ENCODE measurements around the gene OSBP.
A peak's percentile ranks its signal among the peaks of the same experiment; 100 is the strongest.
"Not testable (repeated sequence)": the region's sequence is repeated elsewhere in the genome, so short reads cannot be mapped to it uniquely, and the experiment has no call there.

OSBP gene, protein sequence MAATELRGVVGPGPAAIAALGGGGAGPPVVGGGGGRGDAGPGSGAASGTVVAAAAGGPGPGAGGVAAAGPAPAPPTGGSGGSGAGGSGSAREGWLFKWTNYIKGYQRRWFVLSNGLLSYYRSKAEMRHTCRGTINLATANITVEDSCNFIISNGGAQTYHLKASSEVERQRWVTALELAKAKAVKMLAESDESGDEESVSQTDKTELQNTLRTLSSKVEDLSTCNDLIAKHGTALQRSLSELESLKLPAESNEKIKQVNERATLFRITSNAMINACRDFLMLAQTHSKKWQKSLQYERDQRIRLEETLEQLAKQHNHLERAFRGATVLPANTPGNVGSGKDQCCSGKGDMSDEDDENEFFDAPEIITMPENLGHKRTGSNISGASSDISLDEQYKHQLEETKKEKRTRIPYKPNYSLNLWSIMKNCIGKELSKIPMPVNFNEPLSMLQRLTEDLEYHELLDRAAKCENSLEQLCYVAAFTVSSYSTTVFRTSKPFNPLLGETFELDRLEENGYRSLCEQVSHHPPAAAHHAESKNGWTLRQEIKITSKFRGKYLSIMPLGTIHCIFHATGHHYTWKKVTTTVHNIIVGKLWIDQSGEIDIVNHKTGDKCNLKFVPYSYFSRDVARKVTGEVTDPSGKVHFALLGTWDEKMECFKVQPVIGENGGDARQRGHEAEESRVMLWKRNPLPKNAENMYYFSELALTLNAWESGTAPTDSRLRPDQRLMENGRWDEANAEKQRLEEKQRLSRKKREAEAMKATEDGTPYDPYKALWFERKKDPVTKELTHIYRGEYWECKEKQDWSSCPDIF

DNA sequence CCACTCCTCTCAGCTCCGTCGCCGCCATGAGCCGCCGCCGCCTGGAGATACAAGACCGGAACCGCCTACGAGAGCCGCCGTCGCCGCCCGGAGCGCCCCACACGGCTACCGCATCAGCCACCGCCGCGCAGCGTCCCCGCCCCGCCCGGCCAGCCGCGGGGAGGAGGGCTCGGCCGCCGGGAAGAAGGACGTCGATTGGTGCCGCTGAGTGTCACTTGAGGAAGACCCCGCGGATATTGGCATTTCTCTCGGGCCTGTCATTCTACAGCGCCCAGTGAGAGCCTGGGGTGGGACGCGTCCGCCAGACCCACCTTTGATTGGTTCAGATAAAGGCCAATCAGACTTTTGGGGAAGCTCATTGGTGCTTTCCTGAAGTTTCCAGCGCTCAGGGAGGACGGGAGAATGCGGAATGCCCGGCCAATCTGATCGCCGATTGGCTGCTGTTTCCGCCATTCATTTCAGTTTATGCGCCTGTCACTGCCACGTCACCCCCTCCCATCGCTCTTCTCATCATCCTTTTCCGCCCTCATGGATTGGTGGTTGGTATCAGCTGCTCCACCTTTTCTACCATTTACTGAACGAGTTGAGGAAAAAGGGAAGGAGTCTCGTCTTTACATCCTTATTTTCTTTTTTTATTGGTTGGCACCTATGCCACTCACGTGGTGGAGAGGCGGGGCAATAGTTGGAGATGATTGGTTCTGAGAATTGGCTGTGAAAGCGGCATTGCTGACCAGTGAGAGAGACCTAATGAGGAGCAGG, at the start of gene OSBP:
OSBP (minus strand) TSS at position 138 of the 759 bp plus-strand sequence; CDS start at position 28, 110 bp downstream.
- peak; percentile 82 to 91 (median 85) for DNase-seq (ENCODE audit: low read depth in 2 of 3, low spot score in 2 of 3)

DNA sequence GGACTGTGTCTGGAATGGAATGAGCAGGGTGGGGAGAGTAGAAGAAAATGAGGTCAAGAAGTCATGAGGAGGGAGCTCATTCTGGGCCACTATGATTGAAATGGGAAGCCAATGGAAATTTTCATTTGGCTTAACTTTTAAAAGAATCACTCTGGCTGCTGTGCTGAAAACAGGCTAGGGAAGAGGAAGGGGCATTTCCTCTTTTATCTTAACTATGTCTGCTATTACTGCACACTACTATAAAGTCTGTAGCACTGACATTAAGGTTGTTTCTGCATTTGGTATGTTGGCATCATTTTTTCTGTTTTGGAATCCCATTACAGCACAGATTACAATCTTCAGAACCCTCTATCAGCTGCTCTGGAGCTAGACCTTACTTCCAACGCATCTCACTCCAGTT, 45.0 kb upstream of the OSBP start:
- DNase-seq (ENCODE audit: low read depth in 2 of 3, low spot score in 2 of 3) = no peak

DNA sequence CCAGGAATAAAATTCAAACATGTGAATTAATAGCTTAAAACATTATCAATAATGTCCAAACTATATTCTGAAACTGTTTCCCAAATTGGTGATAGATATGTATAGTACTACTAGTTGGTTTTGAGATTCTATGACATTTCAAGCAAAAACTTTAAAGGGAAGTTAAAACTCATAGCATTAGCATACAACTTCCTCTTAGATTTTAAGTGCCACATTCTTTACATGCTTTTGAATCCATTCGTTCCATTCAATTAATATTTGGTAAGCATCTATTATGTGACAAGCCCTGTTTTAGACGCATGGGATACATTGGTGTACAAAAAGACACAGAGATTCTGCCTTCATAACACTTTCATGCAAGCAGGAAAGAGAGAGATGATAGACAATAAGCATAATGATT, 44.4 kb upstream of the OSBP start:
- no peak for DNase-seq (ENCODE audit: low read depth in 2 of 3, low spot score in 2 of 3)

DNA sequence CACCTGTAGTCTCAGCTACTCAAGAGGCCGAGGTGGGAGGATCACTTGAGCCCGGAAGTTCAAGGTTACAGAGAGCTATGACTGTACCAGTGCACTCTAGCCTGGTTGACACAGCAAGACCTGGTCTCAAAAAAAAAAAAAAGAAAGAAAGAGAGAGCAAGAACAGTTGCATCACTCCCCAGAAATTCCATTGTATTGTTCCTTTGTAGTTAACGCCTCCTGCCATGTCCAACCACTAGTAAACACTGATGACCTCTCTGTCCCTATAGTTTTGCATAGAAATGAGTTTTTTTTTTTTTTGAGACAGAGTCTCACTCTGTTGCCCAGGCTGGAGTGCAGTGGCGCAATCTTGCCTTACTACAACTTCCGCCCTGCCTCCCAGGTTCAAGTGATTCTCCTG, 42.5 kb upstream of the OSBP start:
- DNase-seq (ENCODE audit: low read depth in 2 of 3, low spot score in 2 of 3) = no peak

DNA sequence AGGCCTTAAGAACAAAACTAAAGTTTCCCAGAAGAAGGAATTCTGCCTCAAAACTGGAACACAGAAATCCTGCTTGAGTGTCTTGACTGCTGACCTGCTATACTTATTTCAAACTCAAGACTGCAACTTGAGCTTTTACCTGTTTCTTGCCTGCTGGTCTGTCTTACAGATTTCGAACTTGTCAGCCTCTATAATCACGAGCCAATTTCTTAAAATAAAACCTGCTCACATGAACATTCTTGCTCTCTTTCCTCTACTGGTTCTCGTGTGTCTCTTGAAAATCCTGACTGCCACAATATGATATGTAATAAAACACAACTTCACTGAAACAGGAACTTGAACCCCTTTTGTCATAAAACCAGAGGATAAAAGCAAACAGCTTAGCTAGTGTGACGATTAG, 39.3 kb upstream of the OSBP start:
- DNase-seq (ENCODE audit: low read depth in 2 of 3, low spot score in 2 of 3) = no peak

DNA sequence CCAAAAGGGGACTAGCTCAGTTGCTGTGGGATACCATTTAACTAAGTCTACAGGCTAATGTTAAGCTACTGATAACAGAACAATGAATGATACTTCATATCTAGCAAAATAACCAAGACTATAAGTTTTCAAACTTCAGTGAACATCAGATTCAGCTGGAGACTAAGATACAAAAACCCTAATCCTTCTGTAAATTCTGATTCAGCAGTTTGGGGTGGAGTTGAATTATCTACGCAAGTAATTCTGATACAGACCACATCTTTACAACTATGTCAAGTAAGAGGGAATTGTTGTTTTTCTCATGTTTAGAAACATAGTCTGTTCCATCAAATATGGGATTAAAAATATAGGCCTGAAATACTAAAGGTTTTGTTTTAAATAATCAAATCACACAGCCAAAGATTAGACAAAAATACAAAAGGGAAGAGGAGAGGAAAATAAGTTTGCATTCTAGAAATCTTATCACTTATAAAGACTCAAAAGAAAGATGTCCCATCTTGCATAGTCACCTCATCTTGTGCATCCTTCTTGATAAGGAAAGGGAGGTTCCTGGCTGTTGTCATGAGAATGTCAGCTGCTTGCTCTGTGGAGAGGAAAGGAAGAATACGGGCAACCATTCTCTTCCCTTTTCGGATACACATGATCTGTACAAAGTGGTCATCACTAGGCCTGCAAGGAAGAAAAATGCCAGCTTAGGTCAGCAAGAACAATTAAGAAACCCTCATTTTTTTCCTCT, 31.8 kb upstream of the OSBP start:
- DNase-seq (ENCODE audit: low read depth in 2 of 3, low spot score in 2 of 3) = no peak

DNA sequence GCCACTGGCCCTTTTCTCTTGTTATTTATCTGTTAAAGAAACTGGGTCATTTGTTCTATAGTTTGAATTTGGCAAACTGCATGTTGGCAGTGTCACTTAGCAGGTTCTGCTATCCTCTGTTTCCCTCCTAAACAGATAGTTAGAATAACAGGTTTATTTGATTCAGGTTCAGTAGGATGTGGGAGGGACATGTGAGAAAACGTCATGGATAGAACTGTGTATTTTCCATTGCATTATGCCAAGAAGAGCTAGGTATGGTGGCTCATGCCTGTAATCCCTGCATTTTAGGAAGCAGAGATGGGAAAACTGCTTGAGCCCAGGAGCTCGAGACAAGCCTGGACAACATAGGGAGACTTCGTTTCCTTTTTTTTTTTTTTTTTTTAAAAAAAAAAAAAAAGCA, 29.0 kb upstream of the OSBP start:
- no peak for DNase-seq (ENCODE audit: low read depth in 2 of 3, low spot score in 2 of 3)

DNA sequence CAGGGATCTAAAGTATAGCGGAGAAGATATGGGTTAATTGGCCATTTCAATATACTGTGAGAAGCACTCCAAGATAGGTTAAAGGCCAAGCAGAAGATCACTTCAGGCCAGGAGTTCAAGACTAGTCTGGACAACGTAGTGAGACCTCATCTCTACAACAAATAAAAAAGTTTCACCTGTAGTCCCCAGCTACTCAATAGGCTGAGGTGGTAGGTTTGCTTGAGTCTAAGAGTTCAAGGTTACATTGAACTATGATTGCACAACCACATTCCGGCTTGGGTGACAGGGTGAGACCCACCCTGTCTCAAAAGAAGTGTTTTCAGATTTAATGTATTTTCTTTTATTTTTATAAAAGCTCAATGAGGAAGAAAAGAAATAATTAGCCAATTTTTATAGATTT, 27.8 kb upstream of the OSBP start:
- no peak for DNase-seq (ENCODE audit: low read depth in 2 of 3, low spot score in 2 of 3)

DNA sequence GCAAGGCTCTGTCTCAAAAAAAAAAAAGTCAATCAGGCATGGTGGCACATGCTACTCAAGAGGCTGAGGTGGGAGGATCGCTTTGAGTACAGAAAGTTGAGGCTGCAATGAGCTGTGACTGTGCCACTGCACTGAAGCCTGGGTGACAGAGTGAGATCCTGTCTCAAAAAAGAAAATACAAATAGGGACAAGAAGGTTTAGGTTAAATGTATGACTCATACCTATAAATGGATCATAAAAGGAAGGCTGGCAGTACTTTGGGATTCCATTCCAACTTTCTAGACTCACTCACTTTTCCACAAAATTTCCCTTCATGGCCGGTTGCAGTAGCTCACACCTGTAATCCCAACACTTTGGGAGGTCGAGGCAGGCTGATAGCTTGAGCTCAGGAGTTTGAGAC, 25.6 kb upstream of the OSBP start:
- no peak for DNase-seq (ENCODE audit: low read depth in 2 of 3, low spot score in 2 of 3)

DNA sequence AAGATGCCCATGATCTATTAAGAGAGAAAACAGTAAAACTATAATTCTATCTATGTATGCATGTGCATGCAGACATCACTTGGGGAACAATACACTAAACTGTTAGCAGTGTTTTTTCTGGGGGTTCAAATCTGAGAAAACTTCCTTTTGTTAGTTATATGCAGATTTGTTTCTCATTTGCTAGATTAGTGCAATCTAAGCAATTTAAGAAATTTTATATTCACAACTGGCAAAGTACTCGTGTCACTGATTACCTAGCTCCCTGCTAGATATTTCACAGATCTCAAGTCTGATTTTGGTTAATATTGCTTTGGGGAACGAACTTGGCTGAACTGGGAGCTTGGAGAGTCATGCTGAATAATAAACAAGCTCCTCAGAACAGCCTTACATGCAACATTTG, 14.9 kb upstream of the OSBP start:
- DNase-seq (ENCODE audit: low read depth in 2 of 3, low spot score in 2 of 3) = no peak

DNA sequence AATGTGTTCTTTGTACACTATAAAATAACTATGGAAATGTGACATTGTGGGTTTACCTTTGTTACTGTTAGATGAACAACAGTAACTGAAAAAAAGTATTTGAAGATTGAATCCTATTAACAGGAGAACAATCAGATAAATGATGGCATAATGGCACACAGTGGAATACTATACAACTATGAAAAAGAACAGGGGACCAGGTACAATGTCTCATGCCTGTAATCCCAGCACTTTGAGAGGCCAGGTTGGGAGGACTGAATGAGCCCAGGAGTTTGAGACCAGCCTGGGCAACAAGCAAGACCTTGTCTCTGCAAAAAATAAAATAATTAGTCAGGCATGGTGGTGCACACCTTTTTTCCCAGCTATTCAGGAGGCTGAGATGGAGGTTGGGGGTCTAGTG, 14.4 kb upstream of the OSBP start:
- DNase-seq (ENCODE audit: low read depth in 2 of 3, low spot score in 2 of 3) = no peak

DNA sequence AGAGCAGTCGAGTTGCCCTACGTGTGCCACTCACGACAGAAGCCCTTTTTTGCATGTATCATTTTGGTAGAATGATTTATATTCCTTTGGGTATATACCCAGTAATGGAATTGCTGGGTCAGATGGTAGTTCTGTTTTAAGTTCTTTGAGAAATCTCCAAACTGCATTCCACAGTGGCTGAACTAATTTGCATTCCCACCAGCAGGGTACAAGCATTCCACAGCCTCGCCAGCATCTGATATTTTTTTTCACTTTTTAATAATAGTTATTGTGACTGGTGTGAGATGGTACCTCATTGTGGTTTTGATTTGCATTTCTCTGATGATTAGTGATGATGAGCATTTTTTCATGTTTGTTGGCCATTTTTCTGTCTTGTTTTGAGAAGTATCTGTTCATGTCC, 11.4 kb upstream of the OSBP start:
- DNase-seq (ENCODE audit: low read depth in 2 of 3, low spot score in 2 of 3) = not testable (repeated sequence)

DNA sequence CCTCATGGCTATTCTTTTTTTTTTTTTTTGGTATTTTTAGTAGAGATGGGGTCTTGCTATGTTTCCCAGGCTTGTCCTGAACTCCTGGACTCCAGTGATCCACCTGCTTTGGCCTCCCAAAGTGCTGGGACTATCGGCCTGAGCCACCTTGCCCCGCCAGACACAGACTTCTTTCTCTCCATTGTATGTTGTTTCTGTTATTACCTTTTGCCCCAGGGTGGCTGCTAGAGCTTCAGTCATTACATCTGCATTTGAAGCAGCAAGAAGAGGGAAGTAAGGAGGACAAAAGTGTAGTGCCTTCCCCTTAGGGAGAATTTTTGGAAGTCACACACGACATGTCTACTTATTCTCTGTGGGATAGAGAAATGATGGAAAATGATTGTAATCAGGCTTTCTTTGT, 10.1 kb upstream of the OSBP start:
- DNase-seq (ENCODE audit: low read depth in 2 of 3, low spot score in 2 of 3) = no peak

DNA sequence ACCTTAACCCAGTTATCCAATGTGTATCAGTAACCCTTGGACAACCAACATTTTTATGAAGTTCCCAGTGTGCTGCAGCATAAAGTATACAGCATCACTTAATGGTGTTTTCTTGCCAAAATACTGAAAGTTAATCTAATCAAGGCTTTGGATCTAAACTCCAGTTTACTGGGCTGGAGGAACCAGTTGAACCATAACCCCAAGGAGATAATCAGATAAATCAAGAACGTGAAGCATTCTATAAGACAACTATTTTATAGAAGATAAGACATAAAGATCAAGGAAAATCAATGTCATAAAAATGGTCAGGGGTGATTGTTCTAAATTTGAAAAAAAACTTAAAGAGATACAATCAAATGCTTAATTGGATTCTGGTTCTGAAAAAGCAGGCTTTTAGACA, 2.3 kb upstream of the OSBP start:
- no peak for DNase-seq (ENCODE audit: low read depth in 2 of 3, low spot score in 2 of 3)

DNA sequence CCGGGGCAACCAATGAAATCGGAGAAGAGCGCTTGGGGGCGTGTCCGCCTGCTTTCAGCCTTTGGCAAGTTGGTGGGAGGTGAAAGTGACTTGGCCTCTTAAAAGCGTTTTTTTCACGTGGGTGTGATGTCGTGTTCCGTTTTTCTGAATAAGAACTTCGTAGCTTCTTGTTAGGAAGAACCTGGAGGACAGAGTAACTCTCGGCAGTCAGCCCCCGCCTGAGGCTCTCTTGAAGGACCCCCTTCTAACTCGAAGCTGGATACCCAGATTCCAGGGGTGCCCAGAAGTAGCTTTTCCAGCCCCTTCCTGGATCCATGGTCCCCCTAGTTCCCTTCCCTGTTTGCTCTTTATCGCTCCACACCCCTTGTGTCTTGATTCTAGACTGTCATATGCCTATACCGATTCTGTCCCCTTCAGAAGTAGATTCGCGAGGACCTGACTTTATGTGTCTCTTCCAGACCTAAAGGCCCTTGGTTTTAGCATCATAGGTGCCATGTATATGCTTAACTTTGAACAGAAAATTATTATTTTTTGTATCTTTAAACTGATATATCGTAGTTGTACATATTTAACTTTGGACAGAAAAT, 915 bp upstream of the OSBP start:
- DNase-seq (ENCODE audit: low read depth in 2 of 3, low spot score in 2 of 3) = no peak

DNA sequence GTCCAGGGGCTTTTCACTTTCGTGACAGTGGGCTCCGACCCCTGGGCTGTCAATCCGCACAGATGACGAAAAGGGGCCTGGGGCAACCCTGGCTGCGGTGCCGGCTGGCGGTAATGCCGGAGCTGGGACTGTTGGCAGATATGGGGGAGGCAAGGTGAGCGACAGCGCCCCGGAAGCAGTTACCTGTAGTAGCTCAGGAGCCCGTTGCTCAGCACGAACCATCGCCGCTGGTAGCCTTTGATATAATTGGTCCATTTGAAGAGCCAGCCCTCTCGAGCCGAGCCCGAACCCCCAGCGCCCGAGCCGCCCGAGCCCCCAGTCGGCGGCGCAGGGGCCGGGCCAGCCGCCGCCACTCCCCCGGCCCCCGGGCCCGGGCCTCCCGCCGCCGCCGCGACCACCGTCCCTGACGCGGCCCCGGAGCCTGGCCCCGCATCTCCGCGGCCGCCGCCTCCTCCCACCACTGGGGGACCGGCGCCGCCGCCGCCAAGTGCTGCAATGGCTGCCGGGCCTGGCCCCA, 396 bp downstream of the OSBP start:
- DNase-seq (ENCODE audit: low read depth in 2 of 3, low spot score in 2 of 3) = peak; percentile 16 to 32 (median 24)

DNA sequence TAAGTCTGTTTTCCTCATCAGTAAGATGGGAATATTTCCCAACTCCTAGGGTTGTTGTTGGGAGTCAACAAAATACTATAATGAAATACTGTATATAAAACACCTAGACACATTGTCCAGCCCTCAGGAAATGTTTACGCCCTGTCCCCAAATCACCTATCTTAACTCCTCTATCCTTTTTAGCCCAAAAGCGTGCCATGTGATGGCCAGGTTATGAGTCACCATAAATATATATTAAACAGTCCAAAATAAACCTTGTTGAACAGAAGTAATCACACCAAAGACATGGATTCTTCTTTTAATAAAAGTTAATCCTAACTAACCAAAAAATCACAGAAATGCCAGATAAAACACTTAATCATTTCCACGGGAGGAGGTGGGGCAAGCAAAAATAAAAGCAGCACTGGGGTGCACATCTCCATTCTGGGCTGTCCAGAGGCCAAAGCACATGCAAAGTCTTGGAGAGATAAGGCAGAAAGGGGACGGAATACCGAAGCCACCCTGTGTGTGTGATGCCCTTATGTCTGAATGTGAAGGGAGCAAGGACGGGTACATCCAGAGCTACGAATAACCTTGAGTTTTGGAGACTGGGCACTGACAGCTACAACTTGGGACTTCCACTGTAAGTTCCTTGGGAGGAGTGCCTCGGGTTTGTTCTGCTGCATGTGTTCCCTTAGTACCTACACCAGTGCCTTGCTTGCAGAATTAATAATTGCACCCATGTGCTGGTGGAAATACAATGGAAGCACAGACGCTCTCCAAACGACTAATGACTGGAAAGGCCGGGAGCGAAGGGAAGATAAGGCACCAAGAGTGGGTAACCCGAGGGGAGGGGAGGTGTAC, 1.1 kb downstream of the OSBP start:
- no peak for DNase-seq (ENCODE audit: low read depth in 2 of 3, low spot score in 2 of 3)

DNA sequence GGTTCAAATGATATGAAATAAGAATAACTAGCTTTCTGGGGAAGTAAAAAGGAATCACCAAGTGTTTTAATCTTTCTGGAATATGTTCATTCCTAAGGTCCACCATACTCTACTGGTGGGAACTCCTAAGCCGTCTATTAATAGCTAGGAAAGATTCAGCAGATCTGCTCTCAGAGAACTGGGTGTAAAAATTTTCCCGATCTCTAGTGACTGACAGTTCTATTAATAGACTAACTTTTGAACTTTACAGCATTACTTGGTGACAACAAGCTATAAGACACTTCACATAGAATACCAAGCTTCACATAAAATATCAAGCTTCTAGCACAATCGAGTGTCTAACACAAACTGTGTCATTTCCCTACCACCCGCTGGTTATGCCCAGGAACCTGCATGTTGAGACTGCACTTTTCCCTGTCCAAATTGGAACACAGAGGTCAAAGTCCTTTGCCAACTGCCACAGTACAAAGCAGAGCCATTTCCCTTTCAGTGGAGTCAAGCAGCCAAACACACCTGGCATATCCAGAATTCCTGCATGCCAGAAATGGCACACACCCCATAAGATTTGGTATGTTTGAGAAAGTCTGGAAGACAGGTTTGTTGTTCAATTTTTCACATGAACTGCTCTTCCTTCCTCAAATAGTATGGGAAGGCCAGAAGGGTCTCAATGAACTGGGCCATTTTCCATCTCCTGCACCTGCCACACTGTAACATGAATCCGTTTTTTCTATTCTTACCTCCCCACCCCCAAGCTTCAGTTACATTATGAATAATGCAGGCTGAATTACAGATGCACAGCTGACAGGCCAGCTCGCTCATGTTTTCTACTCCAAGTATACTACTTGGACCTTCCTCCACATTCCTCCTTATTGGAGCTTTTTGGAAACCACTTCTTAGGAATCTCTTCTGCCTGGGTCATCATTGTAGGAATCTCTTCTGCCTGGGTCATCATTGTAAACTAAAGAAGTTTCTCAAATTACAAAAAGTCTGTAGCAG, 3.7 kb downstream of the OSBP start:
- no peak for DNase-seq (ENCODE audit: low read depth in 2 of 3, low spot score in 2 of 3)
